Measurements from ENCODE around the gene TUBGCP6.

Gene TUBGCP6

GRCh38 chr22:50226063-50226874 is 18.6 kb downstream of the TUBGCP6 start:
- DNase-seq (ENCODE audit: low read depth in 2 of 2), result no peak

GRCh38 chr22:50225200-50225969 is 19.4 kb downstream of the TUBGCP6 start:
- DNase-seq (ENCODE audit: low read depth in 2 of 2), result no peak

- no peak for DNase-seq (ENCODE audit: low read depth in 2 of 2)
Measured at GRCh38 chr22:50224071-50224470, 20.8 kb downstream of the TUBGCP6 start.

GRCh38 chr22:50222508-50222907 is 22.3 kb downstream of the TUBGCP6 start:
- DNase-seq (ENCODE audit: low read depth in 2 of 2), result no peak

DNA sequence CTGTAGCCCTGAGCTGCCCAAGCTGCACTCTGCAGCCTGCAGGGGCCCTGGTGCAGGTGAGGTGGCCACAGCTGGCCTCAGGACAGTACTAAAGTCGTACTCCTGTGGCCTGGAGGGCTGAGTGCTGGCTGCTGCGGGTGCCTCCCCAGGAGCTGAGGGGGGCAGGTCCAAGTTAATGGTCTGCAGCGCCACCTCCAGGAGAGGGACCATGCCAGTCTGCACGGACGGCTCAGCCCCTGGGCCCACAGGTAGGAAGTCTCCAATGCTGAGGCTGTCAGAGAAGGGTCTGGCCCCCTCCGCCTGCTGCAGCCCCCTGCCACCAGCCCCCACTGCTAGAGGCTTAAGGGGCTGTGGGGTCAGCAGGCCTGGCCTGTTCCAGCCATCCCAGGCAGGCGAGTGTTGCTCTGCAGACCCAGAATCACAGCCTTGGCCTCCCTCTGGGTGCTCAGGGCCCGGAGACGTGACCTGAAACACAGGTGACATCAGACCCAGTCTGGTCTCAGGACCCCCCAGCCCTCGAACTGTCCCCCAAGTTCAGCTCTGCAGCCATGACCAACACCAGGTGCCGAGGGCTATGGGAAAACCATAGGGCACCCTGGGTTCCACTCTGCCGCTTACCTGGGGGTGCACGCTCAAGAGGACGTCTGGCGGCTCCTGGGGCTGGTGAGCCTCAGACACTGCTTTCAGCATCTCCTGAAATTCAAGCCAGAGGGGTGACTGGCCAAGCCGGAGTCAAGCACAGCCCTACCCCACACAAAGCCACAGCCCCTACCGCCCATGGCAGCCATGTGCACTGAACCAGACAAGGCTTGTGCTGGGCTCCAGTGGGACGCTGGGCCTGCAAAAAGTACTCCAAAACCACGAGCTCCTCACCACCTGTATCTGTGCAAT is 23.2 kb downstream of the TUBGCP6 start:
- no peak for DNase-seq (ENCODE audit: low read depth in 2 of 2)

GRCh38 chr22:50220603-50221409 is 24.0 kb downstream of the TUBGCP6 start:
- no peak for DNase-seq (ENCODE audit: low read depth in 2 of 2)

- no peak for DNase-seq (ENCODE audit: low read depth in 2 of 2)
Measured at GRCh38 chr22:50219800-50220602, 24.8 kb downstream of the TUBGCP6 start.

DNA sequence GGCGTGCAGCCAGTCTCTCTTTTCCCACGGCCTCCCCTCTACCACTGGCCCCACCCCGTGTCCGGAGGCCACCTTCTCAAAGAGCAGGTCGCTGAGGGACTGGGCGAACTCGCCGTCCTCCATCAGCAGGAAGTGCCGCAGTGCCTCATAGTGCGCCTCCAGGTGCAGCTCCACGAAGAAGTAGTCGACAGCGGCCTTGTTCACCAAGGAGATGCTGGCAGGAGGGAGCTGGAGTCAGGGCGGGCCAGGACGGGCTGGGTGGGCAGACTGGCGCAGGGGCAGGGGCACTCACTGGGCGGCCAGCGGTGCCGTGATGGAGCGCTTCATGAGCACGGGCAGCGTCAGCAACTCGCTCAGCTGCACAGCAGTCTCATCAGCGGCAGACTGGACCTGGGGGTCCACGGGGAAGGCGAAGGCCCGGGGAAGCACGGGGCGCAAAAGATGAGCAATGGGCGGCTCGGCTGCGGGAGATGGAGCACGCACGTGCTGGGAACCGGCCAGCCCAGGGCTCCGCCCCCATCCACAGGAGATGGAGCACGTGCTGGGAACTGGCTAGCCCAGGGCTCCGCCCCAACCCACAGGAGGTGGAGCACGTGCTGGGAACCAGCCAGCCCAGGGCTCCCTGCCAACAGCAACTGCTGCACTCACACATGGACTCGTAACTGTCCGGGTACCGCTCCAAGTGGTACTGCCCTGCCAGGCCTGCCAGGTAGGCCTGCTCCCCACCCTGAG is 25.7 kb downstream of the TUBGCP6 start:
- DNase-seq (ENCODE audit: low read depth in 2 of 2), result no peak

GRCh38 chr22:50218153-50218995 is 26.4 kb downstream of the TUBGCP6 start:
- no peak for DNase-seq (ENCODE audit: low read depth in 2 of 2)

DNA sequence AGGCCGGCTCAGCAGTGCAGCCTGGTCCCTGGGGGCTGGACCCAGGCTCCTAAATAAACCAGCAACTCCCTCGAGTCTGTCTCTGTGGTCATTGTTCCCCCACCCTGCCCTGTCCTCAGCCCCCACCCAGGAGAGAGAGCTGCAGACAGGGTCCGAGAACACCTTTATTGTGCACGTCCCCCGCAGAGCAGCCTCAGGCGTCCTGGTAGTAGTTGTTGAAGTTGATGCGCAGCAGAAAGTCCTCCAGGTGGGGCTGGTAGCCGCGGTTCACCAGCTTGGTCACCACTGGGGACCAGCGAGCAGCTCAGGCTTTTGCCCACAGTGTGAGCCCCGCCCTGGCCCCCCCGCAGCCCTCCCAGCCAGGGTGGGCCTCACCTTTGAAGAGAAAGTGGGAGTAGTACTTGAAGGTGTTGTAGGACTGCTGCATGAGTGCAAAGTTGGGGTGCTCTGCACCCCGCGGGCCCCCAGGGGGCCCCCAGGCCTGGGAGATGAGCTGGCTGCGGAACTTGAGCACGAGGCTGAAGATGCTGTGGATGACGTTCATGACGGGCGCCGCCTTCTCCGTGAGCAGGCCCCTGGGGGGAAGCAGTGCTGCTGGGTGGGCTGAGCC is 27.2 kb downstream of the TUBGCP6 start:
- DNase-seq (ENCODE audit: low read depth in 2 of 2), result no peak

GRCh38 chr22:50216684-50217520 is 27.9 kb downstream of the TUBGCP6 start:
- DNase-seq (ENCODE audit: low read depth in 2 of 2), result no peak

DNA sequence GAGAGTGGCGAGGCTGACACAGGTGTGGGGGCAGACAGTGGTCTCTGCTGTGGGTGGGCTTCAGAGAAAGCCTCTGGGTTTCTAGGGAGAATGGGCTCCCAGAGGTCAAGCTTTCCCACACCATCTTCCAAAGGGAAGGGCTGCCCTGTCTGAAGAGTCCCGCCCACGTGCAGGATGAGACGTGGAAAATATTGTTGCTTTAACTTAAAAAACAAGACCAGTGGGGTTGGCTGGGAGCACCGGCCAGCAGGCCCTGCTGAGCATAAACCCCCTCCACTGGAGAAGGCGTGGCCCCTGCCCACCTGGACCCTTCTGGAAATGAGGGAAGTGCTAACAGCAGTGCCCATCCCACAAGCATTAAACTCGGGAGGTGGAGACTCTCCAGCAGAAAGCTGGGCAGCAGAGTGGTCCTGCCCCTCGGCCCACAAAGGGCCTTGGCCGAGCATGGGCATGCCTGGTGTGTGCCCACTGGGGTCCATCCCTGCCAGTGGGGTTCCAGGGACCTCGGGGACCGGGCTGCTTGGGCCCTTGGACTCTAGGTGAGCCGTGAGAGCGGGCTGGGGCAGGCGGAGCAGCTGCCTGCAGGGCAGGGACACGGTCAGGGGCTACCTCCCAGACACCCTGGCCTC is 28.7 kb downstream of the TUBGCP6 start:
- no peak for DNase-seq (ENCODE audit: low read depth in 2 of 2)

DNA sequence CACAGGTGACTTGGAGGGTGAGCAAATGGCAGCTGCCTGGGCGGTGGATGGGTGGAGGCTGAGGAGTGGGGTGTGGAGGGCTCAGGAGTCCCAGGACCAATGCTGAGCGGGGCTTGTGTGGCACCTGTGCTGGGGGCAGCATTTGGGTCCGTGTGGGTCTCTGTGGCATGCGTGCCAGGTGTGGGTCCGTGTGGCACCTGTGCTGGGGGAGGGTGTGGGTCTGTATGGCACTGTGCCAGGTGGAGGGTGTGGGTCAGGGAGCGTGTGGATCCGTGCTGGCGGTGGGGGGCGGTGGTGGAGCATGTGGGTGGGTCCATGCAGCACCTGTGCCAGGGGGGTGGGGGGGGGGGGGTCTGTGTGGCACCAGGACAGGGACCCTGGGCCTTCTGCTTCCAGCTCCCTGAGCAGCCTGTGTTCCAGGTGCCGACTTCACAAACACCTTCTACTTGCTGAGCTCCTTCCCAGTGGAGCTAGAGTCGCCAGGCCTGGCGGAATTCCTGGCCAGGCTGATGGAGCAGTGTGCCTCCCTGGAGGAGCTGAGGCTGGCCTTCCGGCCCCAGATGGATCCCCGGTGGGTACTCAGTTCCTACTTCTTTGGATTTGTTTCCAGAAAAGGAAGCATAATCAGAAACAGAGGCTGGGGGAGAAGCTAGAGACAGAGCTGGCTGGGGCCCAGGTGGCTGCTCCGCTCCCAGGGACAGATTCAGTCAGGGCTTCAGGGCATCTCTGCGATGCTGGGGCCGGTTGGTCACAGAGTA is 29.3 kb downstream of the TUBGCP6 start:
- DNase-seq (ENCODE audit: low read depth in 2 of 2), result no peak

DNA sequence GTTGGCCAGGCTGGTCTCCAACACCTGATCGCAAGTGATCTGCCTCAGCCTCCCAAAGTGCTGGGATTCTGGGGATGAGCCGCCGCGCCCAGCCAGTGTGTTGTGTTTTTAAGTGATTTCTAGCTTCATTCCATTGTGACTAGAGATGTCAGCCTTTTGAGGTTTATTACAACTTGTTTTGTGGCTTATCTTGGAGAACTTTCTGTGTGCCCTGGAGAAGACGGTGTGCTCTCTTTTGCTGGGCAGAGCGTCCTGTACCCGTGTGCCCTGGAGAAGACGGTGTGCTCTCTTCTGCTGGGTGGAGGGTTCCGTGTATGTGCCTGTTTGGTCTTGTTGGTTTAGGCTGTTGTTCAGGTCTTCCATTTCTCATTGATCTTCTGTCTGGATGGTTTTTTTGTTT is 31.6 kb downstream of the TUBGCP6 start:
- DNase-seq (ENCODE audit: low read depth in 2 of 2), result no peak

DNA sequence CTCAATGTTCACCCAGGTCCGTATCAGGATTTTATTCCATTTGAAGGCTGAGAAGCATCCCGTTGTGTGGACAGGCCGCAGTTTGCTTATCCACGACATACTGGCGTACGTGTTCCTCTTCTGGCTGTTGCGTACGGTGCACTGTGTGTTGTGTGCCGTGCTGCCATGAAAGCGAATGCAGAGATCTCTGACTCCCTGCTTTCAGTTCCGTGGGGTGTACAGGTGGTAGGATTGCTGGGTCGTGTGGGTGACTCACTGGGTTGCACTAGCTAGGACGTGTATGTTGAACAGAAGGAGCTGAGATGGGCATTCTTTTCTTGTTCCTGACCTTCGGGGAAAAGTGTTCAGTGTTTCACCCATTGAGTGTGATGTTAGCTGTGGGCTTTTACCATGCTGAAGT is 33.7 kb downstream of the TUBGCP6 start:
- no peak for DNase-seq (ENCODE audit: low read depth in 2 of 2)

All from stimulated activated CD8-positive, alpha-beta memory T cell treated with anti-CD3 and anti-CD28 coated beads, Interleukin-15, amount 100 ng/mL, for 4 hours (primary cell).